SK-N-SH treated with all-trans-retinoic acid at 6 μM for 48 hours (cell line): ENCODE data around the gene ASAP2.
A peak's percentile ranks its signal among the peaks of the same experiment; 100 is the strongest.

ENCODE experiments used
- ATAC-seq: fragments of 200-7000 bp; cut with Tn5 transposase; 3 replicates; pipeline ENCODE4 v1.9.1; 2020; ENCODE audit warnings: mild to moderate bottlenecking, moderate library complexity
- ARNTL ChIP-seq: fragments of 450-650 bp; formaldehyde crosslinking; IDR thresholded peaks from 2 replicates; pipeline ENCODE4 v1.5.0; 2020; ENCODE audit warnings: low read depth, mild to moderate bottlenecking, moderate library complexity, borderline replicate concordance
- BACH2 ChIP-seq: fragments of 250-450 bp; sonication (Bioruptor Pico); IDR thresholded peaks from 2 replicates; pipeline ENCODE4 v1.9.0; 2021; ENCODE audit warnings: mild to moderate bottlenecking, borderline replicate concordance
- CSDC2 ChIP-seq: fragments of 250-450 bp; sonication (Bioruptor Pico); IDR thresholded peaks from 2 replicates; pipeline ENCODE4 v1.5.0; 2020; ENCODE audit warnings: mild to moderate bottlenecking, moderate library complexity
- ESRRG ChIP-seq: fragments of 250-450 bp; sonication (Bioruptor Pico); IDR thresholded peaks from 2 replicates; pipeline ENCODE4 v1.6.1; 2021; ENCODE audit warnings: mild to moderate bottlenecking
- GLIS3 ChIP-seq: fragments of 250-450 bp; sonication (Bioruptor Pico); IDR thresholded peaks from 2 replicates; pipeline ENCODE4 v1.5.0; 2020; ENCODE audit warnings: mild to moderate bottlenecking, moderate library complexity
- ISL1 ChIP-seq: fragments of 250-450 bp; sonication (Bioruptor Pico); IDR thresholded peaks from 2 replicates; pipeline ENCODE4 v2.1.2; 2022; ENCODE audit warnings: mild to moderate bottlenecking, moderate library complexity
- OSR1 ChIP-seq: fragments of 250-450 bp; sonication (Bioruptor Pico); IDR thresholded peaks from 2 replicates; pipeline ENCODE4 v1.8.0; 2022; ENCODE audit warnings: moderate library complexity, mild to moderate bottlenecking, inconsistent platforms
- RARB ChIP-seq: fragments of 250-450 bp; sonication (Bioruptor Pico); IDR thresholded peaks from 2 replicates; pipeline ENCODE4 v1.8.0; 2021; ENCODE audit warnings: mild to moderate bottlenecking, moderate library complexity
- SNAI2 ChIP-seq: fragments of 250-450 bp; sonication (Bioruptor Pico); IDR thresholded peaks from 2 replicates; pipeline ENCODE4 v1.5.0; 2020; ENCODE audit warnings: mild to moderate bottlenecking, moderate library complexity
- TCF4 ChIP-seq: fragments of 250-450 bp; sonication (Bioruptor Pico); IDR thresholded peaks from 2 replicates; pipeline ENCODE4 v1.8.0; 2021; ENCODE audit warnings: mild to moderate bottlenecking, moderate library complexity, borderline replicate concordance
- TOX ChIP-seq: fragments of 250-450 bp; sonication (Bioruptor Pico); IDR thresholded peaks from 2 replicates; pipeline ENCODE4 v1.8.0; 2021; ENCODE audit warnings: mild to moderate bottlenecking, moderate library complexity, borderline replicate concordance
- ZC3H10 ChIP-seq: fragments of 250-450 bp; sonication (Bioruptor Pico); IDR thresholded peaks from 2 replicates; pipeline ENCODE4 v1.5.1; 2021; ENCODE audit warnings: mild to moderate bottlenecking, moderate library complexity
- ZFP3 ChIP-seq: fragments of 250-450 bp; sonication (Bioruptor Pico); IDR thresholded peaks from 2 replicates; pipeline ENCODE4 v1.5.0; 2020; ENCODE audit warnings: mild to moderate bottlenecking, moderate library complexity
- ZNF565 ChIP-seq: fragments of 450-650 bp; formaldehyde crosslinking; conservative IDR thresholded peaks from 2 replicates; pipeline ENCODE4 v1.5.0; 2020; ENCODE audit warnings: low read depth, mild to moderate bottlenecking, moderate library complexity
- ZNF70 ChIP-seq: fragments of 450-650 bp; formaldehyde crosslinking; IDR thresholded peaks from 2 replicates; pipeline ENCODE4 v1.5.0; 2020; ENCODE audit warnings: mild to moderate bottlenecking, moderate library complexity
- ZNF8 ChIP-seq: fragments of 450-650 bp; formaldehyde crosslinking; IDR thresholded peaks from 2 replicates; pipeline ENCODE4 v1.5.0; 2020; ENCODE audit warnings: mild to moderate bottlenecking, moderate library complexity
- TF ChIP-seq, protein P1 (sequence below): fragments of 250-450 bp; sonication (Bioruptor Pico); IDR thresholded peaks from 2 replicates; pipeline ENCODE4 v1.5.1; 2020; ENCODE audit warnings: low read depth, mild to moderate bottlenecking, moderate library complexity
- TF ChIP-seq, protein P2 (sequence below): fragments of 250-450 bp; sonication (Bioruptor Pico); IDR thresholded peaks from 2 replicates; pipeline ENCODE4 v1.8.0; 2021; ENCODE audit warnings: low read depth, mild to moderate bottlenecking, moderate library complexity, borderline replicate concordance
- TF ChIP-seq, protein P3 (sequence below): fragments of 250-450 bp; sonication (Bioruptor Pico); IDR thresholded peaks from 2 replicates; pipeline ENCODE4 v1.5.1; 2021; ENCODE audit warnings: mild to moderate bottlenecking, moderate library complexity
- TF ChIP-seq, protein P4 (sequence below): fragments of 250-450 bp; sonication (Bioruptor Pico); IDR thresholded peaks from 2 replicates; pipeline ENCODE4 v1.5.0; 2020; ENCODE audit warnings: mild to moderate bottlenecking, moderate library complexity

The ASAP2 gene

DNA sequence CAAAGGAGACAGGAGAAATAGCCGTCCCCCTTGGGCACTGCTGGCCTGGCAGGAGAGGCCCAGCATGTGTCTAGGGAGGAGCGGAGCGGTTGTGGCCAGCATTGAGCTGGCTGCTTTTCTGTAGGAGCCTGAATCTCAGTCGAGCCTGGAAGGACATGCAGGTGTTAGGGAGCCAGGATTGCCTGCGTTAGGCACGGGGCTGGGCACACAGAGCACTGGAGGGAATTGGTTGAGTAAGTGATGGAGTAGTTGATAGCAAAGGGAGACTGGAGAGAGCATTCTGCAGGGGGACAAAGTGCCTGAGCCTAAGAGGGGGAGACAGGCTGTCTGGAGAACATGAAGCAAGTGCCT lies 22.8 kb downstream of the ASAP2 start (continued):
- TF ChIP-seq, protein P1, sequence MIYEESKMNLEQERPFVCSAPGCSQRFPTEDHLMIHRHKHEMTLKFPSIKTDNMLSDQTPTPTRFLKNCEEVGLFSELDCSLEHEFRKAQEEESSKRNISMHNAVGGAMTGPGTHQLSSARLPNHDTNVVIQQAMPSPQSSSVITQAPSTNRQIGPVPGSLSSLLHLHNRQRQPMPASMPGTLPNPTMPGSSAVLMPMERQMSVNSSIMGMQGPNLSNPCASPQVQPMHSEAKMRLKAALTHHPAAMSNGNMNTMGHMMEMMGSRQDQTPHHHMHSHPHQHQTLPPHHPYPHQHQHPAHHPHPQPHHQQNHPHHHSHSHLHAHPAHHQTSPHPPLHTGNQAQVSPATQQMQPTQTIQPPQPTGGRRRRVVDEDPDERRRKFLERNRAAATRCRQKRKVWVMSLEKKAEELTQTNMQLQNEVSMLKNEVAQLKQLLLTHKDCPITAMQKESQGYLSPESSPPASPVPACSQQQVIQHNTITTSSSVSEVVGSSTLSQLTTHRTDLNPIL = no peak
- TF ChIP-seq ESRRG (CRISPR knock-in tag) = no peak
- no peak for TF ChIP-seq ZNF8 (CRISPR knock-in tag)

DNA sequence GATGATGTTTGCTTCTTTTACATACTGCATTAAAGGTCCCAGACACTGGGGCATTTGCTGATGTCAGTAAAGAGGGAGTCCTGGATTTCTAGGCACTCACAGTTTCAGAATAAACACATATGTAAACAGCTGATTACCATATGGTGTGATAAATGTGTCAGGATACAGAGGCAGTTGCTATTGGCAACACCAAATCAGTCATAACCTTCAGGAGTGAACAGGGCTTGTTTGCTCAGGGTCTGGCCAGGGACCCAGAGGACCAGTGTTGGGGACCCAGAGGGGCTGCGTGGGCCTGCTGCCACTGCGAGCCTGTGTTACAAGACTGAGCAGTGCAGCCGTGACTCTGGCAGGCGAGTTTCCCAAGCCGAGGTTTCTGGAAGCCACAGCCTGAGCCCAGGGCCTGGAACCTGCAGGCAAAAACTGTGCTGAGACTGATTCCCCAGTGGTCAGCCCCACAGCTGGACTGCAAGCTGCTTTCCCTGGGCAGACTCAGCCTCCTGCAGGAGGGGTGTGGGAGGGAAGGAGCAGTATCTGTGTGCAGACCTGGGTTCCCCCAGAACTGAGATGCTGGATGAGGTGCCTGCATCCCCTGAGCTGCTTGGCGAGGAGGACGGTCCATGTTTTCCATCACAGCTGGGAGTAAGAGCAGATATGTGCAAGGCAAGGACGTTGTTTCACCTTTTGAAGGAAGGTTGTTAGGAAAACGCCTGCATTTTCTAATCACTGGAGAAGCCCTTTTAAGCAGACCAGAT lies 23.6 kb downstream of the ASAP2 start:
- 0 out of 2 replicates have a peak, but pooled peaks have one; percentile 16 for TF ChIP-seq ZNF70 (CRISPR knock-in tag)
- no peak for TF ChIP-seq ZNF8 (CRISPR knock-in tag)
- no peak; the same call in 2 of the 3 replicates for ATAC-seq

DNA sequence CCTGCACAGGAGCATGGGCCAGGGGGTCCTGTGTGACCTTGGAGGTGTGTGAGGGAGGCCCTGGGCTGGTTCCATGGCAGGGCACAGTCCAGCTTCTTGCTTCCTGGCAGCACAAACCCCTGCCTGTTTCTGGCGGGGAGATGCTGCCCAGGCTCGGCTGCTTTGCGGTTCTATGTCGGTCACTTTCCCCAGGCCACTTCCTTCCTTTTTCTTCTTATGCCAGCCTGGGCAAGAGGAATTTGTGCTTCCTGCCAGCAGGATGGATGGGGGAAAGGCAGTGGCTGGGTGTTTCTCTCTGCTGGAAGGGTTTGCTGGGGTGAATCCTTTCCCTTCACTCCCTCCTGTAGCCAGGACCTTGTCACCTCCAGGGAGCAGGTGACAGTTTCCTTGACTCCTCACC lies 24.3 kb downstream of the ASAP2 start:
- TF ChIP-seq, protein P2, sequence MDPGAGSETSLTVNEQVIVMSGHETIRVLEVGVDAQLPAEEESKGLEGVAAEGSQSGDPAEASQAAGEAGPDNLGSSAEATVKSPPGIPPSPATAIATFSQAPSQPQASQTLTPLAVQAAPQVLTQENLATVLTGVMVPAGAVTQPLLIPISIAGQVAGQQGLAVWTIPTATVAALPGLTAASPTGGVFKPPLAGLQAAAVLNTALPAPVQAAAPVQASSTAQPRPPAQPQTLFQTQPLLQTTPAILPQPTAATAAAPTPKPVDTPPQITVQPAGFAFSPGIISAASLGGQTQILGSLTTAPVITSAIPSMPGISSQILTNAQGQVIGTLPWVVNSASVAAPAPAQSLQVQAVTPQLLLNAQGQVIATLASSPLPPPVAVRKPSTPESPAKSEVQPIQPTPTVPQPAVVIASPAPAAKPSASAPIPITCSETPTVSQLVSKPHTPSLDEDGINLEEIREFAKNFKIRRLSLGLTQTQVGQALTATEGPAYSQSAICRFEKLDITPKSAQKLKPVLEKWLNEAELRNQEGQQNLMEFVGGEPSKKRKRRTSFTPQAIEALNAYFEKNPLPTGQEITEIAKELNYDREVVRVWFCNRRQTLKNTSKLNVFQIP (CRISPR knock-in tag) = no peak
- TF ChIP-seq ZC3H10 (CRISPR knock-in tag) = no peak
- no peak for TF ChIP-seq RARB
- TF ChIP-seq GLIS3 (CRISPR knock-in tag) = no peak
- no peak for TF ChIP-seq ZFP3 (CRISPR knock-in tag)
- TF ChIP-seq ZNF70 (CRISPR knock-in tag) = no peak
- TF ChIP-seq ZNF565 = no peak
- TF ChIP-seq ESRRG (CRISPR knock-in tag) = no peak
- ATAC-seq = peak; percentile 1

DNA sequence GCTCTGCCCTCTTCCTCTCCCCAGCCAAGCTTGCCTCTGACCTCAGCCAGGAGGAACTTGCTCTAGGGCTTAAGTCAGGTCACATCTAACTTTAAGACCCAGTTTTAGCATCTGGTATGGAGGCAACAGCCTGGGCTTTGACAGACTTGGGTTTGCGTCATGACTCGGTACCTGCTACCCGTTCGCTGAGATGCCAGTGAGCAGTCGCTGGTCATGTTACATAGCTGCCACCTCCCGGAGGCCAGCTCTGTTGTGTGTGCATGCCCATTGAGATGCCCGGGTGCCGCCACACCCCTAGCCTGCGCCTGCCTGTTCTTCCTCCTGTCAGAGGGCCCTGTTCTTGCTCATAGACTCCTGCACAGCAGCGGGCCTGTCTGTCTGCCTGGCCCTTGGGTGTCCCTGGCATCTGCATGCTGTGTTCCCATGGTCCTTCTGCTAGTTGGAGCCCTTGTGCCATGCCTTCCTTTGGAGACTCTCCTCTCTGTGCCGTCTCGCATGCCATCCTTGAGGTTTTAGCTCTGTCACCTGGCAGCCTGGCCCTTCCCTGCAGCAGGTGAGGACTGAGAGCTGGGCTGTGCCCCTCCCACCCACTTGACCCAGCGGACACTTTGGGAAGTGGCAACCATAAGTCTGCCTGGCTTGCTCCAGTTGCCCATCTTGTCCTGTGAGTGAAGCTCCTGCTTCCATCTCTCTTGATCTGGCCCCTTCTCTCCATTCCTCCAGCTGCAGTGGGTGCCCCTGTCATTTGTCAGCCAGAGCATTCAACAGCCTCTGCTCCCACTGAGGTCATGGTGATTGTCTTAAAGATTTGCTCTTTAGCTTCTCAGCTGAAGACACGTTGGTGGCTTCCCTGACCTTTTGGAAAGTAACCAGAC lies 24.9 kb downstream of the ASAP2 start:
- ATAC-seq = no peak
- TF ChIP-seq ZC3H10 (CRISPR knock-in tag) = no peak
- no peak for TF ChIP-seq ZNF565
- no peak for TF ChIP-seq TCF4
- no peak for TF ChIP-seq OSR1 (CRISPR knock-in tag)
- no peak for TF ChIP-seq TOX (CRISPR knock-in tag)
- no peak for TF ChIP-seq ISL1 (CRISPR knock-in tag)
- TF ChIP-seq BACH2 (CRISPR knock-in tag) = no peak
- no peak for TF ChIP-seq SNAI2
- TF ChIP-seq, protein P3, sequence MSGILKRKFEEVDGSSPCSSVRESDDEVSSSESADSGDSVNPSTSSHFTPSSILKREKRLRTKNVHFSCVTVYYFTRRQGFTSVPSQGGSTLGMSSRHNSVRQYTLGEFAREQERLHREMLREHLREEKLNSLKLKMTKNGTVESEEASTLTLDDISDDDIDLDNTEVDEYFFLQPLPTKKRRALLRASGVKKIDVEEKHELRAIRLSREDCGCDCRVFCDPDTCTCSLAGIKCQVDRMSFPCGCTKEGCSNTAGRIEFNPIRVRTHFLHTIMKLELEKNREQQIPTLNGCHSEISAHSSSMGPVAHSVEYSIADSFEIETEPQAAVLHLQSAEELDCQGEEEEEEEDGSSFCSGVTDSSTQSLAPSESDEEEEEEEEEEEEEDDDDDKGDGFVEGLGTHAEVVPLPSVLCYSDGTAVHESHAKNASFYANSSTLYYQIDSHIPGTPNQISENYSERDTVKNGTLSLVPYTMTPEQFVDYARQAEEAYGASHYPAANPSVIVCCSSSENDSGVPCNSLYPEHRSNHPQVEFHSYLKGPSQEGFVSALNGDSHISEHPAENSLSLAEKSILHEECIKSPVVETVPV (CRISPR knock-in tag) = no peak
- TF ChIP-seq ESRRG (CRISPR knock-in tag) = no peak
- TF ChIP-seq, protein P1 = no peak
- no peak for TF ChIP-seq ZNF70 (CRISPR knock-in tag)
- TF ChIP-seq, protein P4, sequence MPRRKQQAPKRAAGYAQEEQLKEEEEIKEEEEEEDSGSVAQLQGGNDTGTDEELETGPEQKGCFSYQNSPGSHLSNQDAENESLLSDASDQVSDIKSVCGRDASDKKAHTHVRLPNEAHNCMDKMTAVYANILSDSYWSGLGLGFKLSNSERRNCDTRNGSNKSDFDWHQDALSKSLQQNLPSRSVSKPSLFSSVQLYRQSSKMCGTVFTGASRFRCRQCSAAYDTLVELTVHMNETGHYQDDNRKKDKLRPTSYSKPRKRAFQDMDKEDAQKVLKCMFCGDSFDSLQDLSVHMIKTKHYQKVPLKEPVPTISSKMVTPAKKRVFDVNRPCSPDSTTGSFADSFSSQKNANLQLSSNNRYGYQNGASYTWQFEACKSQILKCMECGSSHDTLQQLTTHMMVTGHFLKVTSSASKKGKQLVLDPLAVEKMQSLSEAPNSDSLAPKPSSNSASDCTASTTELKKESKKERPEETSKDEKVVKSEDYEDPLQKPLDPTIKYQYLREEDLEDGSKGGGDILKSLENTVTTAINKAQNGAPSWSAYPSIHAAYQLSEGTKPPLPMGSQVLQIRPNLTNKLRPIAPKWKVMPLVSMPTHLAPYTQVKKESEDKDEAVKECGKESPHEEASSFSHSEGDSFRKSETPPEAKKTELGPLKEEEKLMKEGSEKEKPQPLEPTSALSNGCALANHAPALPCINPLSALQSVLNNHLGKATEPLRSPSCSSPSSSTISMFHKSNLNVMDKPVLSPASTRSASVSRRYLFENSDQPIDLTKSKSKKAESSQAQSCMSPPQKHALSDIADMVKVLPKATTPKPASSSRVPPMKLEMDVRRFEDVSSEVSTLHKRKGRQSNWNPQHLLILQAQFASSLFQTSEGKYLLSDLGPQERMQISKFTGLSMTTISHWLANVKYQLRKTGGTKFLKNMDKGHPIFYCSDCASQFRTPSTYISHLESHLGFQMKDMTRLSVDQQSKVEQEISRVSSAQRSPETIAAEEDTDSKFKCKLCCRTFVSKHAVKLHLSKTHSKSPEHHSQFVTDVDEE (CRISPR knock-in tag) = no peak
- no peak for TF ChIP-seq CSDC2 (CRISPR knock-in tag)
- no peak for TF ChIP-seq ARNTL
